HUDEP-2 (cell line): ENCODE data around the gene PIP4P1.
A peak's percentile ranks its signal among the peaks of the same experiment; 100 is the strongest.

Experiments used
- DNase-seq, 76 experiments: peaks; one replicate each; lab custom pipeline; 2025; ENCODE audit not compliant: unreplicated experiment in 76 of 76; lab: John Stamatoyannopoulos, UW

The PIP4P1 gene

GRCh38 chr14:20412876-20413743, 48.1 kb downstream of the PIP4P1 start, which contains the start of gene TEP1:
TEP1 (minus strand) TSS chr14:20413501; CDS start chr14:20408439, 5,062 bp downstream.
- DNase-seq, result peak in 68 of 76 experiments; percentile 8 to 75 (median 52)

GRCh38 chr14:20412411-20412810, 48.8 kb downstream of the PIP4P1 start:
- DNase-seq, result no peak

DNA sequence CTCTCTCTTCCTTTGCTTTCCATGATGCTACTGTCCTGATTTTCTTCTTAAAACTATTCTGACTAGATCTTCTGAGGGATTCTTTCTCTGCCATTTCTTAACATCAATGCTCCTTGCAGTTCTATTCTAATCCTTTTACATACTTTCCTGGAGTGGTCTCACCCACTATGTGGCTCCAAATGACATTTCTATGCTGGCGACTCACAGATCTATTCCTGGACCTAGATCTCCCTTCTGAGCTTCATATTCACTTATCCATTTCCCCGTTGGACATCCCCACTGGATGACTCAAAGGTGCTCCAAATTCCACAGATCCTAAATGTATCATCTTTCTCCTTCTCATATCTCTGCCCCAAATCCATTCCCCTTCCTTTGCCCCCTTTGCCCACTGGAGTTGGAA, 52.0 kb downstream of the PIP4P1 start:
- DNase-seq, result no peak
